Esophagus (tissue), 2 donors: ENCODE results near the gene NTHL1. TPM values are rescaled to one million over a fixed set of nuclear protein-coding genes. Genes with fewer than 3 reads are reported as not detected.
A peak's percentile ranks its signal among the peaks of the same experiment; 100 is the strongest.

Source experiments
- H3K27ac ChIP-seq, 2 donors: one replicate each; pipeline ENCODE4 v1.5.1; 2013; ENCODE audit warnings: low read depth in 2 of 2, mild to moderate bottlenecking in 2 of 2, inconsistent platforms in 1 of 2, low read length in 1 of 2, moderate library complexity in 1 of 2
- H3K27me3 ChIP-seq, 2 donors: one replicate each; pipeline ENCODE4 v1.6.1; 2013; ENCODE audit warnings: low read length in 2 of 2, control low read depth in 1 of 2, mild to moderate bottlenecking in 1 of 2; ENCODE audit not compliant: insufficient read depth in 2 of 2, control insufficient read depth in 1 of 2
- H3K36me3 ChIP-seq, 2 donors: one replicate each; pipeline ENCODE4 v1.6.1; 2013; ENCODE audit warnings: low read length in 1 of 2; ENCODE audit not compliant: control insufficient read depth in 2 of 2, insufficient read depth in 2 of 2
- H3K4me1 ChIP-seq, 2 donors: one replicate each; pipeline ENCODE4 v1.6.1; 2013; ENCODE audit warnings: low read length in 1 of 2; ENCODE audit not compliant: control insufficient read depth in 2 of 2, insufficient read depth in 2 of 2
- H3K4me3 ChIP-seq, 2 donors: one replicate each; pipeline ENCODE4 v1.5.1; 2013; ENCODE audit warnings: low read length in 2 of 2, mild to moderate bottlenecking in 2 of 2, low read depth in 1 of 2, moderate library complexity in 1 of 2
- H3K9me3 ChIP-seq, 2 donors: one replicate each; pipeline ENCODE4 v1.6.1; 2013; ENCODE audit warnings: mild to moderate bottlenecking in 2 of 2, low read depth in 1 of 2, low read length in 1 of 2, moderate library complexity in 1 of 2; ENCODE audit not compliant: control insufficient read depth in 2 of 2, insufficient read depth in 1 of 2
- WGBS, 2 donors: extraction: QIAGEN DNeasy Blood & Tissue Kit; methylation state at CpG; one replicate each; pipeline ENCODE4 v1.1.7; 2013; 5-methylcytosine and 5-hydroxymethylcytosine counted together
- polyA plus RNA-seq, 2 donors: library from polyadenylated mRNA; stranded (reverse); fragments of 200-250 nt; gene quantifications; one replicate each; pipeline ENCODE4 v1.2.3, GENCODE V29; 2013
- donor health status: healthy with polysubstance abuse.
- donor health status: Bipolar disorder and iron deficiency.

NTHL1 gene
- polyA plus RNA-seq, 2 donors: 15.1 to 16.2 TPM

DNA sequence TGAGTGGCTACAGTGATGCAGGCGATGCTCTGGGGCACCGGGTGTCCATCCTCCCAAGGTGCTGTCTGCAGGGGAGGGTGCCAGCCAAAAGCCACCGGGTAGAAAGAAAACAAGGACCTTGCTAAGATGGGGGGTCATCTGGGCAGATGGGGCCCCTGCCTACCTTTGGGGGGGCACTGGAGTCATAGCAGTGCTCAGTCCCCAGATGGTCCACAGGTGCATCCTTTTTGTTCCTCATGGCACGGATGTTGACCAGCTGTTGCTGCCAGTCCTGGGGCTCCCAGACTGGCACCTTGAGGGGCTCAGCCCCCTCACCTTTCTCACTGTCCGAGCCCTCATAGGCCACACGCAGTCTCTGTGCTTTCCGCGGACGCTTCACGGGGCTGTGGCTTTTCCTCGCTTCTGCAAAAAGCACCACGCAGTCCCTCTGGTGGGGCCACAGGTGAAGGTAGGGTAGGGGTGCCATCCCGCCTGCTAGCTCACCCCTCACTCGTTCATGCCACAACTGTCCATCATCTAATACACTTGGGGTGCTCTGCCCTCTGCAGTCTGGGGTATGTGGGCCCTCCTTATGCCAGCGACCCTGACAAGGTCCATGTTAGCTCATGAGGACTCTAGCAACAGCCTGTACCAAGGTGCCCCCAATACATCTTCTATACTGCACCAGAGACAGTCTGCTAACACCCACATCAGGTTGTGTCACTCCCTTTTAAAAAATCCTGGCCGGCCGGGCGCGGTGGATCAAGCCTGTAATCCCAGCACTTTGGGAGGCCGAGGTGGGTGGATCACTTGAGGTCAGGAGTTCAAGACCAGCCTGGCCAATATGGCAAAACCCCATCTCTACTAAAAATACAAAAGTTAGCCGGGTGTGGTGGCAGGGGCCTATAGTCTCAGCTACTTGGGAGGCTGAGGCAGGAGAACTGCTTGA lies 1.4 kb downstream of the NTHL1 start:
- no peak overlapping the region for H3K4me3 ChIP-seq
- whole genome bisulfite sequencing, 2 donors: 86 to 88% methylated on average over 21 of the region's 21 CpGs

DNA sequence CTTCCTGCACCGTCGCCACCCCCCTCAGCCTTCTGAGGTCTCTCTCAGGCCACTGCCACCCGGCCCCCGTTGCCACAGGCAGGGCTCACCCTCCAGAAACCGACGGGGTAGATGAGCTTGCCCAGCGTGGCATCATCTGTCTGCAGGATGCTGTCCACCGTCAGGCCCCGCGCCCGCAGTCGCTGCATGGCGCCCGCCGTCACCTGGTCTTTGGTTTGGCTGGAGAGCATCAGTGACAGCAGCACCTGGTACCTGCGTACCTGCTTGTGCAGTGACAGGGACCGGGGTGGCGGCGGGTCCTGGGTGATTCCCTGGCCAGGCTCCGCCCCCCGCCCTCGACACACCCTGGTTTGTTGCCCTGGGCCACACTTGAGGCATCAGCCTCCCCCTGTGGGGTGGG lies 3.1 kb downstream of the NTHL1 start:
- Histone ChIP-seq H3K9me3 (no peaks in the 10 kb centered on the region), H3K4me3 (no peak overlapping the region), H3K27me3 (no peaks in the 10 kb centered on the region), H3K27ac (peak overlapping the region; percentile 41 to 73), H3K36me3 (no peaks in the 10 kb centered on the region), H3K4me1 (peaks cover 3 to 42% of the 10 kb centered on the region in 2 donors)
- 82 to 88% methylated on average over 22 of the region's 22 CpGs for WGBS, 2 donors

More for the DNA sequence above, 1.4 kb downstream of the NTHL1 start:
- H3K4me1 ChIP-seq: peaks cover 0 to 30% of the 10 kb centered on the region in 2 donors
- peaks cover 0 to 2% of the 10 kb centered on the region in 2 donors for H3K36me3 ChIP-seq
- H3K27ac ChIP-seq: peak overlapping the region; percentile 10 to 74
- no peaks in the 10 kb centered on the region for H3K27me3 ChIP-seq
- no peaks in the 10 kb centered on the region for H3K9me3 ChIP-seq

DNA sequence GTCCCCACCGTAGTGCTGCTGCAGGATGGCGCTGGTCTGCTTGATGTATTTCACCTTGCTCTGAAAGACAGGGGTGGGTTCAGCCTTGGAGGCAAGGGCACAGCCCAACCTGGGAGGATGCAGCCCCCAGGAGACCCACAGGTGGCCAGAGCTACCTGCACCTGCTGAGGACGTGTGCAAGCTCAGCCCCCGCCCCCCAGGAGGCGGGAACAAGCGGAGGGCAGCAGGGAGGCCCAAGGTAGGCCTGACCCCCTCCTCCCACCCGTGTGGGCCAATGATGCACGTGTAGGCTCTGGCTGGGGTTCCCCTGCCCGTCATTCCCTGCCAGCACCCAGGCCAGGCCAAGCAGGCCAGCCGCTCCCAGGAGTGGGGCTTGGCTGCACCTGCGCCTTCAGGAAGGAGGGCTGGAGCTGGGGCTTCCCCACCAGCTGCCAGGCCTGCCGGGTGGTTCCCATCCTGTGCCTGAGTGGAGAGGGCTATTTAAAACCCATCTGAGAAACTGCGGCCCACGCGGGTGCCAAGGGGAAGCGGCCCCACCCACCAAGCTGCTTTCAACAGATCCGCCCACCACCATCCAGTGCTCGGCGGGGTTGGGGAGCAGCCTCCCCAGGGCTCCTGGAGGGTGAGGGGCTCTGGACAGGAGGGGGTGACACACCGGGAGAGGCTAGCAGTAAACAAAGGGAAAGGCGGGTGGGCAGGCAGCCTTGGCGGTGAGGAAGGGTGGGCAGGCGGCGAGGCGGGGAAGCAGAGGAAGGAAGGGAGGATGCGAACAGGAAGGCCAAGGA lies 3.8 kb downstream of the NTHL1 start:
- H3K4me1 ChIP-seq: peaks cover 3 to 42% of the 10 kb centered on the region in 2 donors
- H3K27ac ChIP-seq: peak overlapping the region in 1 of 2 donors; percentile 73

GRCh38 chr16:2042986-2043666 lies 4.5 kb downstream of the NTHL1 start:
- peak overlapping the region; percentile 25 to 79 for H3K27ac ChIP-seq
- no peak overlapping the region for H3K4me3 ChIP-seq
- no peaks in the 10 kb centered on the region for H3K27me3 ChIP-seq
- no peaks in the 10 kb centered on the region for H3K9me3 ChIP-seq
- 79% methylated on average over 11 of the region's 11 CpGs for WGBS, 2 donors
- no peaks in the 10 kb centered on the region for H3K36me3 ChIP-seq
- peaks cover 3 to 38% of the 10 kb centered on the region in 2 donors for H3K4me1 ChIP-seq

More for the DNA sequence above, 3.8 kb downstream of the NTHL1 start:
- no peaks in the 10 kb centered on the region for H3K36me3 ChIP-seq
- no peaks in the 10 kb centered on the region for H3K9me3 ChIP-seq
- WGBS, 2 donors: 62 to 69% methylated on average over 25 to 26 of the region's 26 CpGs
- H3K27me3 ChIP-seq: no peaks in the 10 kb centered on the region
- H3K4me3 ChIP-seq: no peak overlapping the region

DNA sequence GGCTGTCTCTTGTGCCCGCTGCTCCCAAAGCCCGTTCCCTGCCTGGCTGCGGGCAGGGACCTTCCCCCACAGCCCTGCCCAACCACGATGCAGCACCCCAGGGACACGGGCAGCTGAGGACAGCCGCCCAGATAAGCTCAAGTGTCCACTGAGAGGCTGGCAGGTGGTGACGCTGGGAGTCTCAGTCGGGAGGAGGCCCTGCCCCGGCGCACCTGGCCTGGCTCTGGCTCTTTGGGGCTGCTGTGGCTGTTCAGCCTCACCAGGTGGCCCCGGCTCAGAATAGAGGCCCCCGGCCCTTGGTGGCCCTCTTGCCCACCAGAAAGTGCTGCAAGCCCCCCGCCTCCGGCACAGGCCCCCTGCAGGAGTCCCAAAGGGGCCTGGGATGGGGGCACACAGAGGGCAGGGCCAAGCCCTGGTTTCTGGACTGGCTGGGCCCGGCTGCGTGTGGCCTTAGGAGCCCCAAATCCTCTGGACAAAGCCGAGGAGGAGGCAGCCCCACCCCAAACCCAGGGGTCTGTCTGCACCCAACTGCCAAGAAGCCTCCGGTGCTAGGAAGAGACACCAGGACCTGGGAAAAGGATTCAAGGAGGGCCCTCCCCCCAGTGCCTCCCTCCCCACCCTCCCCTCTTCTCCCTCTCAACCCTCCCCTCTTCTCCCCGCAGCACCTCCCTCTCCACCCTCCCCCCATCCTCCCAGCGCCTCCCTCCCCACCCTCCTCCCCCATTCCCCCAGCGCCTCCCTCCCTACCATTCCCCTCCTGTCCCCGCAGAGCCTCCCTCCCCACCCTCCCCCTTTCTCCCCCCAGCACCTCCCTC lies 5.3 kb downstream of the NTHL1 start:
- Histone ChIP-seq H3K27ac (peak overlapping the region; percentile 56 to 79), H3K27me3 (no peaks in the 10 kb centered on the region)
- WGBS, 2 donors: 80 to 83% methylated on average over 17 to 22 of the region's 22 CpGs

DNA sequence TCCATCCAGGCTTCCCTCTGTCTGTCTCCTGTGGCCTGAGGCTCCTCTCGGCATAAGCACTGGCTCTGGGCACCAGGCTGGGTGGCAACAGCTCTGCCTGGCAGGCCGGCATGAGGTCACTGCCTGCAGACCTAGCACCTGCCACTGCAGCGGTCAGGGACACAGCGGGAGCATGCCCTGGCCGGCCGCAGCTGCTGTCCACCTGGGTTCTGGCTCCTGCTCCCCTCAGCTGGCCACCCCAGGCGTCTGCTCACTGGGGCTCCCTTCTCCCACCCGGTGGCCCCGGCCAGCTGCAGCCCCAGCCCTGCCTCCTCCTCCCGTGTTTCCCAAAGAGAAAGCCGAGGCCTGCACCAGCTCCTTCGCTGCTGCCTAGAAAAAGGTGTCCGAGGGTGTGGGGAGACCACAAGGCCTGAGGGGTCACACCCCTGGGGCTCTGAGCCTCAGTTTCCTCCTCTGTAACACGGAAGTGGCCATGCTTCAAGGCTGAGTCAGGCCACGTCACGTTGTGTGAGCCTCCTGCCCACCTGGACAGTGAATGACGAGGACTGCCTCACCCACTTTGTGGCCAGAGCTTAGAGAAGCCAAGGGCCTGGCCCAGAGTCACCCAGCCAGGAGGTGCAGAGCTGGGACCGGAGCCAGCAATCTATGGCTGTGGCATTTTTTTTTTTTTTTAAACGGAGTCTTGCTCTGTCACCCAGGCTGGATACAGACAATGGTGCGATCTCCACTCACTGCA lies 6.7 kb downstream of the NTHL1 start:
- WGBS, 2 donors: 76 to 83% methylated on average over 20 of the region's 20 CpGs

More for the DNA sequence above, 5.3 kb downstream of the NTHL1 start:
- H3K9me3 ChIP-seq: no peaks in the 10 kb centered on the region
- peaks cover 3 to 38% of the 10 kb centered on the region in 2 donors for H3K4me1 ChIP-seq
- H3K4me3 ChIP-seq: no peak overlapping the region
- peaks cover 0 to under 1% of the 10 kb centered on the region in 2 donors for H3K36me3 ChIP-seq

GRCh38 chr16:2040041-2040786 lies 7.4 kb downstream of the NTHL1 start:
- H3K9me3 ChIP-seq: no peaks in the 10 kb centered on the region
- 81 to 83% methylated on average over 24 of the region's 24 CpGs for WGBS, 2 donors
- peaks cover 0 to 7% of the 10 kb centered on the region in 2 donors for H3K36me3 ChIP-seq
- no peaks in the 10 kb centered on the region for H3K27me3 ChIP-seq
- peaks cover 7 to 43% of the 10 kb centered on the region in 2 donors for H3K4me1 ChIP-seq
- H3K4me3 ChIP-seq: no peak overlapping the region
- peak overlapping the region; percentile 82 to 86 for H3K27ac ChIP-seq

More for the DNA sequence above, 6.7 kb downstream of the NTHL1 start:
- H3K27ac ChIP-seq: peak overlapping the region; percentile 82 to 86
- H3K4me3 ChIP-seq: no peak overlapping the region
- peaks cover 0 to 7% of the 10 kb centered on the region in 2 donors for H3K36me3 ChIP-seq
- no peaks in the 10 kb centered on the region for H3K27me3 ChIP-seq
- no peaks in the 10 kb centered on the region for H3K9me3 ChIP-seq
- peaks cover 4 to 39% of the 10 kb centered on the region in 2 donors for H3K4me1 ChIP-seq
